ENCODE data around the gene MEGF11.

DNA sequence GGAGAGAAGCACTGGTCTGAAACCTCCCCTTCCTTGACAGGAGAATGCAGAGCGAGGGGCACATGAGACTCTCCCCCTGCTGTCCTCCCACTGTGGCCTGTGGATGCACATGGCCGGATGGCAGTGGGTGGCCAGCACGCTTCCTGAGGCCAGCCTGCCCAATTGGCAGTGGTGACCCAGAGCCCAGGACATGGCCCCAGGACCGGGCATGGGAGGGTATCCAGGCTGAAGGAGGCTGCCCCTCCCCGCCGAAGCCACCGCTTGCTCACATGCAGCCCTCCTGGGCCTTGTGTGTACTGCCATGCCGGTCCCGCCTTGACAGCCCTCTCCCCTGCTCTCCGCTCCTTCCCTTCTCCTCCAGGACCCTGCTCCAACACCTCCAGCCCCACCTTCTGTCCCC, 100.9 kb downstream of the MEGF11 start:
- TF ChIP-seq, protein P1, sequence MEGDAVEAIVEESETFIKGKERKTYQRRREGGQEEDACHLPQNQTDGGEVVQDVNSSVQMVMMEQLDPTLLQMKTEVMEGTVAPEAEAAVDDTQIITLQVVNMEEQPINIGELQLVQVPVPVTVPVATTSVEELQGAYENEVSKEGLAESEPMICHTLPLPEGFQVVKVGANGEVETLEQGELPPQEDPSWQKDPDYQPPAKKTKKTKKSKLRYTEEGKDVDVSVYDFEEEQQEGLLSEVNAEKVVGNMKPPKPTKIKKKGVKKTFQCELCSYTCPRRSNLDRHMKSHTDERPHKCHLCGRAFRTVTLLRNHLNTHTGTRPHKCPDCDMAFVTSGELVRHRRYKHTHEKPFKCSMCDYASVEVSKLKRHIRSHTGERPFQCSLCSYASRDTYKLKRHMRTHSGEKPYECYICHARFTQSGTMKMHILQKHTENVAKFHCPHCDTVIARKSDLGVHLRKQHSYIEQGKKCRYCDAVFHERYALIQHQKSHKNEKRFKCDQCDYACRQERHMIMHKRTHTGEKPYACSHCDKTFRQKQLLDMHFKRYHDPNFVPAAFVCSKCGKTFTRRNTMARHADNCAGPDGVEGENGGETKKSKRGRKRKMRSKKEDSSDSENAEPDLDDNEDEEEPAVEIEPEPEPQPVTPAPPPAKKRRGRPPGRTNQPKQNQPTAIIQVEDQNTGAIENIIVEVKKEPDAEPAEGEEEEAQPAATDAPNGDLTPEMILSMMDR (IDR thresholded peaks at IDR 0.05): no peak
- TF ChIP-seq EZH2 (IDR thresholded peaks at IDR 0.05): no peak

Measured in neural progenitor cell (in vitro differentiated cells).